ENCODE results near the gene POU2AF1. TPM values are rescaled to one million over a fixed set of nuclear protein-coding genes. Genes with fewer than 3 reads are reported as not detected.

Gene POU2AF1
- total RNA-seq, 1 donor from 2014 or later, result 0.11 TPM

GRCh38 chr11:111354601-111354891 is 24.5 kb downstream of the POU2AF1 start:
- Histone ChIP-seq H3K9me3 (no peaks in the 10 kb centered on the region), H3K4me1 (no peaks in the 10 kb centered on the region), H3K27ac (no peak overlapping the region), H3K27me3 (no peaks in the 10 kb centered on the region), H3K4me3 (no peak overlapping the region), H3K36me3 (no peaks in the 10 kb centered on the region)
- intact Hi-C loops (cut with DNase I), result loop anchor here (10.0 kb wide), 1 partner anchor 50 kb away; no protein-coding TSS in a partner anchor
- TF ChIP-seq, protein P1, sequence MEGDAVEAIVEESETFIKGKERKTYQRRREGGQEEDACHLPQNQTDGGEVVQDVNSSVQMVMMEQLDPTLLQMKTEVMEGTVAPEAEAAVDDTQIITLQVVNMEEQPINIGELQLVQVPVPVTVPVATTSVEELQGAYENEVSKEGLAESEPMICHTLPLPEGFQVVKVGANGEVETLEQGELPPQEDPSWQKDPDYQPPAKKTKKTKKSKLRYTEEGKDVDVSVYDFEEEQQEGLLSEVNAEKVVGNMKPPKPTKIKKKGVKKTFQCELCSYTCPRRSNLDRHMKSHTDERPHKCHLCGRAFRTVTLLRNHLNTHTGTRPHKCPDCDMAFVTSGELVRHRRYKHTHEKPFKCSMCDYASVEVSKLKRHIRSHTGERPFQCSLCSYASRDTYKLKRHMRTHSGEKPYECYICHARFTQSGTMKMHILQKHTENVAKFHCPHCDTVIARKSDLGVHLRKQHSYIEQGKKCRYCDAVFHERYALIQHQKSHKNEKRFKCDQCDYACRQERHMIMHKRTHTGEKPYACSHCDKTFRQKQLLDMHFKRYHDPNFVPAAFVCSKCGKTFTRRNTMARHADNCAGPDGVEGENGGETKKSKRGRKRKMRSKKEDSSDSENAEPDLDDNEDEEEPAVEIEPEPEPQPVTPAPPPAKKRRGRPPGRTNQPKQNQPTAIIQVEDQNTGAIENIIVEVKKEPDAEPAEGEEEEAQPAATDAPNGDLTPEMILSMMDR (IDR thresholded peaks at IDR 0.05), result no peak
- DNase-seq (ENCODE audit: low spot score in 2 of 2), result no peak

- Histone ChIP-seq H3K9me3 (no peaks in the 10 kb centered on the region), H3K27me3 (no peaks in the 10 kb centered on the region), H3K27ac (no peak overlapping the region), H3K4me3 (no peak overlapping the region), H3K36me3 (no peaks in the 10 kb centered on the region), H3K4me1 (no peaks in the 10 kb centered on the region)
- no peak for DNase-seq (ENCODE audit: low spot score in 2 of 2)
- intact Hi-C loops (cut with DNase I), result loop anchor here (10.0 kb wide), 1 partner anchor 49 kb away; no protein-coding TSS in a partner anchor
- TF ChIP-seq, protein P1 (IDR thresholded peaks at IDR 0.05), result no peak
These were observed 25.1 kb downstream of the POU2AF1 start for GRCh38 chr11:111353776-111354600.

- intact Hi-C loops (cut with DNase I), result loop anchor here (10.0 kb wide), 1 partner anchor 48 kb away; no protein-coding TSS in a partner anchor
- DNase-seq (ENCODE audit: low spot score in 2 of 2), result no peak
These were observed 26.0 kb downstream of the POU2AF1 start for GRCh38 chr11:111352935-111353710.

DNA sequence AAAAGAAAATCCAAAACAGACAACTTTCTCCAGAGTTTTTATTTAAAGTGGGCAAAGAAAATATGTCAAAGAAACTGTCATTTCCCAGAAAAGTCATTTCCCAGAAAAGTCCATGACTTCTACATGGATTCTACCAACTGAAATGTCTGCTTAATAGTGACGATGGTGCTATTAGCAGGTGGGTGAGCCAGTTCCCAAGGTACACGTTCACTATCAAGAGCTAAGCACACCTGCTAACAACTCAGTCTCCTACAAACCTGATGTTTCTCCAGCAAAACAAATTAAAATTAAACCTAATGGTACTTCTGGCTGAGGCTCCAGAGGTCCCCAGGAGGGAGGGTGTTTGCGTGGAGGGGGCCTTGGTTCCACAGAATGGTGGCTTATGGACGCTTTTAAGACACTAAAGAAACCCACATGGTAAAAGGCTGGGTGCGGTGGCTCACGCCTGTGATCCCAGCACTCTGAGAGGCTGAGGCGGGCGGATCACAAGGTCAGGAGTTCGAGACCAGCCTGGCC is 26.8 kb downstream of the POU2AF1 start:
- Histone ChIP-seq H3K4me1 (no peaks in the 10 kb centered on the region), H3K9me3 (no peaks in the 10 kb centered on the region), H3K27me3 (no peaks in the 10 kb centered on the region), H3K36me3 (no peaks in the 10 kb centered on the region), H3K4me3 (no peak overlapping the region), H3K27ac (no peak overlapping the region)
- TF ChIP-seq, protein P1 (IDR thresholded peaks at IDR 0.05), result no peak
- intact Hi-C loops (cut with DNase I), result loop anchor here (10.0 kb wide), 1 partner anchor 47 kb away; no protein-coding TSS in a partner anchor
- DNase-seq (ENCODE audit: low spot score in 2 of 2), result no peak

More at GRCh38 chr11:111352935-111353710, 26.0 kb downstream of the POU2AF1 start:
- H3K4me3 ChIP-seq, result no peak overlapping the region
- H3K36me3 ChIP-seq, result no peaks in the 10 kb centered on the region
- no peak overlapping the region for H3K27ac ChIP-seq
- no peaks in the 10 kb centered on the region for H3K27me3 ChIP-seq
- TF ChIP-seq, protein P1 (IDR thresholded peaks at IDR 0.05), result no peak
- no peaks in the 10 kb centered on the region for H3K9me3 ChIP-seq
- no peaks in the 10 kb centered on the region for H3K4me1 ChIP-seq

DNA sequence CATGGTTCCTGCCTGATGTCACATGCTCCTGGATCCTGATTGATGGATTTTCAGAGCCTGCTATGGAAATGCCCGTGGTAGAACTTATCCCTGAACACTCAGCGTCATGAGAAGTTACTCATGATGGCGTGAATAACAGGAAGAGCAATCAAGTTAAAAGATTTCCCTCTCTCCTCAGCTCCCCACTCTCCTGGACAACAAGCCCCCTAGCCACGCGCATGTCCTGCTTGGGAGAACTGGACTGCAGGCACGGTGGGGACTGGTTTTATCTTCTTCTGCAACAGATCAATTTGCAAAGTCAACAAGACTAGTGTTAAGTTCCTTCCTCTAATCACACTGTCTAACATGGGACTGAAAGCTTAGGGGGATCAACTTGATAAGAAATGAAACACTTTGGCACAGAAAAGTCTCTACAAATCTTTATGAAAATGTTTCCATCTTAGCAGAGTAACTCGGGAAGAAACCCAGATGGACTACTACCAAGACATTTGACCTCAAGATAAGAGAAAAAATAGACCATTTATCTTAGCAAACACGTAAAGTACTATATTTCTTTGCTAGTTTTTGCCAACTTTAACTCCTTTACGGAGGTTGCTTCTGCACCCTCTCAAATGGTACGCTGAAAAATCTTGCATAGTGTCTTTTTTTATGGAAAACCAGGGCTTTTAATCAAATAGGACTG is 27.6 kb downstream of the POU2AF1 start:
- no peak overlapping the region for H3K4me3 ChIP-seq
- DNase-seq (ENCODE audit: low spot score in 2 of 2), result no peak
- H3K27me3 ChIP-seq, result no peaks in the 10 kb centered on the region
- TF ChIP-seq, protein P1 (IDR thresholded peaks at IDR 0.05), result no peak
- H3K9me3 ChIP-seq, result no peaks in the 10 kb centered on the region
- no peak overlapping the region for H3K27ac ChIP-seq
- no peaks in the 10 kb centered on the region for H3K36me3 ChIP-seq
- H3K4me1 ChIP-seq, result no peaks in the 10 kb centered on the region
- intact Hi-C loops (cut with DNase I), result loop anchor here (10.0 kb wide), 1 partner anchor 47 kb away; no protein-coding TSS in a partner anchor
